ENCODE results near the gene SLC7A7. TPM values are rescaled to one million over a fixed set of nuclear protein-coding genes. Genes with fewer than 3 reads are reported as not detected.

Gene SLC7A7
- total and polyA plus RNA-seq, 2 of the 13 experiments (the other 11 are each of a cell fraction or from before 2014, with no cell fraction given) = 0.13 to 0.63 TPM

DNA sequence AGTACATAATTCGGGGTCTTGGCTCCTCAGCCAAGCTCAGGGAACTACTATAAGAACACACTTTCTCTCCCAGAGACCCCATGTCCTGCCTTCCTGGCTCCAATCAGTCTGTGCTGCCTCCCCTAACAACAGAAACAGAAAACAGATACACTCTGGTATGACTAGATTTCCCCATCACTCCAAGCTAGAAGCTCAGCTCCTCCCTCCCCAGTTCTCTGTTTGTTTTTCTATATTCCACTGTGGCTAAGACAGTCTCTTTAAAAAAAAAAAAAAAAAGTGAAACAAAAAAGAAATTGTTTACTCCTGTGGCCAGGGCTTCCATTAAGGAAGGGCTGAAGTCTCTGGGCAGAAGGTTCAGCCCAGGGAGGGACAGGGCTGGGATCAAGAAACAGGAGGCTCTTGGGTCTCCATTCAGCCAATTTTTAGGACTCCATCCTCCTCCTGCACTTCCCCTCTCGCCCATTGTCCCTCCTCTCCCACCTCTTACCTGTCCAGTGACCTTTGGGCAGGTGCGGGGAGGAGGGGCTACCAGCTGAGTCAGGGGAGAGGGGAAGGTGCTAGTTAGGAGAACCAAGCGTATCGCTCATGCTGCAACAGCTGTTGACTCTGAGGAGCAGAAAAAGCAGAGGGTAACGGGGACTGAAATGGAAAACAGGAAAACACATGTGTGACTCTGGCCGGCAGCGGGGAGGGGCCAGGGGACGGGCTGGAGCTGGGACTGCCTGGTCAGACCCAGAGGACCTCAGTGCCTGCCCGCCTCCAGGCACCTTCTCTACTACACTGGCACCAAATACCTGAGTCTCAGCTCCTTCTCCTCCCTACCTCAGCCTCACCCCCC is 4.1 kb upstream of the SLC7A7 start (continued):
- no peak for TF ChIP-seq HINFP (CRISPR knock-in tag; IDR thresholded peaks at IDR 0.05; ENCODE audit: low read depth)
- TF ChIP-seq ZFP62 (CRISPR knock-in tag; IDR thresholded peaks at IDR 0.05) = no peak
- no peak for TF ChIP-seq NBN (conservative IDR thresholded peaks at IDR 0.05)
- no peak for TF ChIP-seq PCBP1 (IDR thresholded peaks at IDR 0.05; ENCODE audit: borderline replicate concordance, low read depth, low read length)
- TF ChIP-seq, protein P1, sequence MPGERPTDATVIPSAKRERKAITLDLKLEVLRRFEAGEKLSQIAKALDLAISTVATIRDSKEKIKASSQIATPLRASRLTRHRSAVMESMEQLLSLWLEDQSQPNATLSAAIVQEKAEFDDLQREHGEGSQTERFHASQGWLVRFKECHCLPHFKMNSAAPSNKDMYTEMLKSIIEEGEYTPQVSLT (CRISPR knock-in tag; IDR thresholded peaks at IDR 0.05; ENCODE audit: borderline replicate concordance, low read depth) = no peak
- no peak for TF ChIP-seq ELK4 (CRISPR knock-in tag; IDR thresholded peaks at IDR 0.05; ENCODE audit: borderline replicate concordance)
- no peak for TF ChIP-seq CEBPZ (IDR thresholded peaks at IDR 0.05; ENCODE audit: low read length)
- TF ChIP-seq FIP1L1 (IDR thresholded peaks at IDR 0.05; ENCODE audit: borderline replicate concordance, insufficient read depth, low read depth, low read length) = no peak
- TF ChIP-seq ZNF3 (CRISPR knock-in tag; IDR thresholded peaks at IDR 0.05) = no peak
- no peak for TF ChIP-seq CCDC6 (CRISPR knock-in tag; IDR thresholded peaks at IDR 0.05)
- TF ChIP-seq TBL1XR1 (IDR thresholded peaks at IDR 0.05; ENCODE audit: borderline replicate concordance, low read length, partially characterized antibody) = no peak
- TF ChIP-seq TAF1 (CRISPR knock-in tag; IDR thresholded peaks at IDR 0.05) = no peak; the same call in 1 of the 2 replicates
- no peak for TF ChIP-seq MATR3 (CRISPR knock-in tag; IDR thresholded peaks at IDR 0.05)
- no peak for TF ChIP-seq ZNF124 (CRISPR knock-in tag; IDR thresholded peaks at IDR 0.05)
- no peak for TF ChIP-seq NR1H2 (CRISPR knock-in tag; IDR thresholded peaks at IDR 0.05; ENCODE audit: borderline replicate concordance, low read depth)
- TF ChIP-seq NFYC (CRISPR knock-in tag; IDR thresholded peaks at IDR 0.05) = no peak
- no peak for TF ChIP-seq CHD4 (IDR thresholded peaks at IDR 0.05; ENCODE audit: borderline replicate concordance, low read length)
- no peak for TF ChIP-seq ZSCAN30 (CRISPR knock-in tag; IDR thresholded peaks at IDR 0.05)
- TF ChIP-seq, protein P2, sequence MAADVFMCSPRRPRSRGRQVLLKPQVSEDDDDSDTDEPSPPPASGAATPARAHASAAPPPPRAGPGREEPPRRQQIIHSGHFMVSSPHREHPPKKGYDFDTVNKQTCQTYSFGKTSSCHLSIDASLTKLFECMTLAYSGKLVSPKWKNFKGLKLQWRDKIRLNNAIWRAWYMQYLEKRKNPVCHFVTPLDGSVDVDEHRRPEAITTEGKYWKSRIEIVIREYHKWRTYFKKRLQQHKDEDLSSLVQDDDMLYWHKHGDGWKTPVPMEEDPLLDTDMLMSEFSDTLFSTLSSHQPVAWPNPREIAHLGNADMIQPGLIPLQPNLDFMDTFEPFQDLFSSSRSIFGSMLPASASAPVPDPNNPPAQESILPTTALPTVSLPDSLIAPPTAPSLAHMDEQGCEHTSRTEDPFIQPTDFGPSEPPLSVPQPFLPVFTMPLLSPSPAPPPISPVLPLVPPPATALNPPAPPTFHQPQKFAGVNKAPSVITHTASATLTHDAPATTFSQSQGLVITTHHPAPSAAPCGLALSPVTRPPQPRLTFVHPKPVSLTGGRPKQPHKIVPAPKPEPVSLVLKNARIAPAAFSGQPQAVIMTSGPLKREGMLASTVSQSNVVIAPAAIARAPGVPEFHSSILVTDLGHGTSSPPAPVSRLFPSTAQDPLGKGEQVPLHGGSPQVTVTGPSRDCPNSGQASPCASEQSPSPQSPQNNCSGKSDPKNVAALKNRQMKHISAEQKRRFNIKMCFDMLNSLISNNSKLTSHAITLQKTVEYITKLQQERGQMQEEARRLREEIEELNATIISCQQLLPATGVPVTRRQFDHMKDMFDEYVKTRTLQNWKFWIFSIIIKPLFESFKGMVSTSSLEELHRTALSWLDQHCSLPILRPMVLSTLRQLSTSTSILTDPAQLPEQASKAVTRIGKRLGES (CRISPR knock-in tag; IDR thresholded peaks at IDR 0.05; ENCODE audit: borderline replicate concordance) = no peak
- 0 out of 2 replicates have a peak, but pooled peaks have one; percentile 39 for TF ChIP-seq HHEX (CRISPR knock-in tag; IDR thresholded peaks at IDR 0.05)

Data from HepG2 (cell line).